Activated CD8-positive, alpha-beta memory T cell treated with anti-CD3 and anti-CD28 coated beads, Interleukin-2, amount 50 U/mL, for 48 hours (primary cell): Measurements from ENCODE around the gene TRPV6.

Source experiments
- DNase-seq: peaks from one replicate; pipeline ENCODE4 v3.0.0-alpha.2; 2020

TRPV6 gene

GRCh38 chr7:142847353-142847752 lies 38.2 kb downstream of the TRPV6 start:
- DNase-seq: no peak

GRCh38 chr7:142842251-142842766 lies 43.2 kb downstream of the TRPV6 start:
- no peak for DNase-seq

GRCh38 chr7:142838461-142839213 lies 46.9 kb downstream of the TRPV6 start:
- no peak for DNase-seq

- DNase-seq: no peak
Measured at GRCh38 chr7:142836426-142836825, 49.1 kb downstream of the TRPV6 start.

GRCh38 chr7:142835487-142835886 lies 50.1 kb downstream of the TRPV6 start:
- DNase-seq: no peak

- no peak for DNase-seq
Measured at GRCh38 chr7:142833174-142834048, 52.1 kb downstream of the TRPV6 start.

- no peak for DNase-seq
Measured at GRCh38 chr7:142832417-142832816, 53.1 kb downstream of the TRPV6 start.

- DNase-seq: no peak
Measured at GRCh38 chr7:142827951-142828500, 57.5 kb downstream of the TRPV6 start.

- no peak for DNase-seq
Measured at GRCh38 chr7:142822714-142823113, 62.8 kb downstream of the TRPV6 start.
